ENCODE results near the gene SLC27A5.

Gene SLC27A5

GRCh38 chr19:58535857-58536256, 24.1 kb upstream of the SLC27A5 start:
- no peak overlapping the region for H3K4me3 ChIP-seq (replicated peaks; ENCODE audit: low read depth, low read length)
- DNase-seq (ENCODE audit: extremely low read depth, low read depth) = no peak
- no peak for TF ChIP-seq CTCF (IDR thresholded peaks at IDR 0.05; ENCODE audit: low read depth, low read length, missing control alignments)

GRCh38 chr19:58531034-58531840, 19.4 kb upstream of the SLC27A5 start:
- H3K4me3 ChIP-seq (replicated peaks; ENCODE audit: low read depth, low read length) = no peak overlapping the region
- no peak for DNase-seq (ENCODE audit: extremely low read depth, low read depth)
- TF ChIP-seq CTCF (IDR thresholded peaks at IDR 0.05; ENCODE audit: low read depth, low read length, missing control alignments) = no peak

- H3K4me3 ChIP-seq (replicated peaks; ENCODE audit: low read depth, low read length) = no peak overlapping the region
- TF ChIP-seq CTCF (IDR thresholded peaks at IDR 0.05; ENCODE audit: low read depth, low read length, missing control alignments) = no peak
- DNase-seq (ENCODE audit: extremely low read depth, low read depth) = no peak
Measured at GRCh38 chr19:58529405-58529804, 17.6 kb upstream of the SLC27A5 start.

GRCh38 chr19:58522709-58523108, 10.9 kb upstream of the SLC27A5 start:
- TF ChIP-seq CTCF (IDR thresholded peaks at IDR 0.05; ENCODE audit: low read depth, low read length, missing control alignments) = no peak
- no peak for DNase-seq (ENCODE audit: extremely low read depth, low read depth)
- no peak overlapping the region for H3K4me3 ChIP-seq (replicated peaks; ENCODE audit: low read depth, low read length)

GRCh38 chr19:58521651-58522050, 9.9 kb upstream of the SLC27A5 start:
- H3K4me3 ChIP-seq (replicated peaks; ENCODE audit: low read depth, low read length) = no peak overlapping the region
- no peak for TF ChIP-seq CTCF (IDR thresholded peaks at IDR 0.05; ENCODE audit: low read depth, low read length, missing control alignments)
- DNase-seq (ENCODE audit: extremely low read depth, low read depth) = no peak

GRCh38 chr19:58520257-58520599, 8.4 kb upstream of the SLC27A5 start:
- no peak for TF ChIP-seq CTCF (IDR thresholded peaks at IDR 0.05; ENCODE audit: low read depth, low read length, missing control alignments)
- no peak for DNase-seq (ENCODE audit: extremely low read depth, low read depth)
- H3K4me3 ChIP-seq (replicated peaks; ENCODE audit: low read depth, low read length) = peak overlapping the region; percentile 84

Data from HFF-Myc (cell line).